ENCODE results near the gene RBM48. TPM values are rescaled to one million over a fixed set of nuclear protein-coding genes. Genes with fewer than 3 reads are reported as not detected.
"Not testable (repeated sequence)": the region's sequence is repeated elsewhere in the genome, so short reads cannot be mapped to it uniquely, and the experiment has no call there.

The RBM48 gene
- total RNA-seq = 10.9 TPM

- peak; percentile 98 for DNase-seq (ENCODE audit: low spot score)
Observed at GRCh38 chr7:92528188-92528957, at the start of gene RBM48, which contains the start of gene PEX1. Gene RBM48, plus strand, starts transcription at chr7:92528795. Its CDS starts 19 bp downstream, at chr7:92528814. Gene PEX1, minus strand, starts transcription at chr7:92528520. Its CDS starts 85 bp downstream, at chr7:92528435.

- DNase-seq (ENCODE audit: low spot score) = not testable (repeated sequence)
Observed at GRCh38 chr7:92479146-92479545, 49.4 kb upstream of the RBM48 start.

- not testable (repeated sequence) for DNase-seq (ENCODE audit: low spot score)
Observed at GRCh38 chr7:92483624-92484023, 45.0 kb upstream of the RBM48 start.

GRCh38 chr7:92484226-92484625 is 44.4 kb upstream of the RBM48 start:
- not testable (repeated sequence) for DNase-seq (ENCODE audit: low spot score)

GRCh38 chr7:92485267-92485892 is 43.2 kb upstream of the RBM48 start:
- DNase-seq (ENCODE audit: low spot score) = no peak

GRCh38 chr7:92485974-92486373 is 42.6 kb upstream of the RBM48 start:
- no peak for DNase-seq (ENCODE audit: low spot score)

GRCh38 chr7:92487804-92488203 is 40.8 kb upstream of the RBM48 start:
- DNase-seq (ENCODE audit: low spot score) = no peak

GRCh38 chr7:92489634-92490033 is 39.0 kb upstream of the RBM48 start:
- no peak for DNase-seq (ENCODE audit: low spot score)

GRCh38 chr7:92496876-92497275 is 31.7 kb upstream of the RBM48 start:
- no peak for DNase-seq (ENCODE audit: low spot score)

GRCh38 chr7:92498557-92498956 is 30.0 kb upstream of the RBM48 start:
- no peak for DNase-seq (ENCODE audit: low spot score)

- DNase-seq (ENCODE audit: low spot score) = no peak
Observed at GRCh38 chr7:92503767-92504166, 24.8 kb upstream of the RBM48 start.

GRCh38 chr7:92504563-92504962 is 24.0 kb upstream of the RBM48 start:
- DNase-seq (ENCODE audit: low spot score) = no peak

- no peak for DNase-seq (ENCODE audit: low spot score)
Observed at GRCh38 chr7:92506363-92506762, 22.2 kb upstream of the RBM48 start.

- DNase-seq (ENCODE audit: low spot score) = no peak
Observed at GRCh38 chr7:92508946-92509345, 19.6 kb upstream of the RBM48 start.

- DNase-seq (ENCODE audit: low spot score) = no peak
Observed at GRCh38 chr7:92513167-92513902, 15.3 kb upstream of the RBM48 start.

- DNase-seq (ENCODE audit: low spot score) = no peak
Observed at GRCh38 chr7:92517631-92518030, 11.0 kb upstream of the RBM48 start.

GRCh38 chr7:92520024-92520423 is 8.6 kb upstream of the RBM48 start:
- DNase-seq (ENCODE audit: low spot score) = no peak

GRCh38 chr7:92523110-92523509 is 5.5 kb upstream of the RBM48 start:
- DNase-seq (ENCODE audit: low spot score) = no peak

GRCh38 chr7:92527300-92528187 is 1.1 kb upstream of the RBM48 start:
- peak; percentile 32 for DNase-seq (ENCODE audit: low spot score)

- no peak for DNase-seq (ENCODE audit: low spot score)
Observed at GRCh38 chr7:92528958-92529264, 316 bp downstream of the RBM48 start.

GRCh38 chr7:92534572-92534971 is 6.0 kb downstream of the RBM48 start:
- no peak for DNase-seq (ENCODE audit: low spot score)

- not testable (repeated sequence) for DNase-seq (ENCODE audit: low spot score)
Observed at GRCh38 chr7:92543542-92543941, 14.9 kb downstream of the RBM48 start.

All from mucosa of gallbladder (tissue), 1 donor.